Bronchial epithelial cell (primary cell): ENCODE data around the gene TNNT1. TPM values are rescaled to one million over a fixed set of nuclear protein-coding genes. Genes with fewer than 3 reads are reported as not detected.

Experiments
- DNase-seq: peaks from one replicate; pipeline ENCODE4 v3.0.0-alpha.2; 2010; ENCODE audit warnings: low read depth
- FAIRE-seq: peaks from 2 replicates; lab custom pipeline; 2011; peaks lifted over from hg19 to GRCh38; lab: Jason Lieb, UNC
- H3K27me3 ChIP-seq: 2 replicates; pipeline ENCODE4 v1.5.1; 2011; ENCODE audit warnings: low read length; ENCODE audit not compliant: control insufficient read depth, insufficient read depth
- H3K36me3 ChIP-seq: 2 replicates; pipeline ENCODE4 v1.5.1; 2011; ENCODE audit warnings: low read length; ENCODE audit not compliant: control insufficient read depth, insufficient read depth
- H3K4me3 ChIP-seq: 2 replicates; pipeline ENCODE4 v1.5.1; 2011; ENCODE audit warnings: mild to moderate bottlenecking, low read depth, low read length, control low read depth
- CTCF ChIP-seq: IDR thresholded peaks from 2 replicates; pipeline ENCODE4 v1.5.1; 2011; ENCODE audit warnings: mild to moderate bottlenecking, moderate library complexity, low read length, control low read depth, inconsistent platforms; ENCODE audit not compliant: insufficient read depth, severe bottlenecking
- total RNA-seq: library from RNA; depleted of rRNA; stranded (reverse); fragments of >200 nt; gene quantifications from 2 replicates; pipeline ENCODE4 v1.2.1, GENCODE V29; 2014

The TNNT1 gene
- total RNA-seq, 1 donor from 2014 or later: 65.0 TPM

DNA sequence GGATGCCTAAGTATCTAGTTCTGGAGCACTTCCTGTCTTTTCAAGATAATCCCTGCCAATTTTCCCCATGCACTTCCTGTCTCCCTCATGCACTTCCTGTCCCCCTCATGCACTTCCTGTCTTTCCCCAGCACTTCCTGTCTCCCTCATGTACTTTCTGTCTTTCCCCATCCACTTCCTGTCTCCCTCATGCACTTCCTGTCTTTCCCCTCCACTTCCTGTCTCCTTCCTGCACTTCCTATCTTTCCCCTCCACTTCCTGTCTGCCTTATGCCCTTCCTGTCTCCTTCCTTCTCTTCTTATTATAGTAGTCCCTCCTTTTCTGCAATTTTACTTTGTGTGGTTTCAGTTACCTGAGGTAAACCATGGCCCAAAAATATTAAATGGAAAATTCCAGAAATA is 3.0 kb upstream of the TNNT1 start:
- no peak overlapping the region for H3K4me3 ChIP-seq
- no peak for TF ChIP-seq CTCF
- no peaks in the 10 kb centered on the region for H3K27me3 ChIP-seq
- no peaks in the 10 kb centered on the region for H3K36me3 ChIP-seq
- DNase-seq (no peak), FAIRE-seq (no peak)

- H3K36me3 ChIP-seq: no peaks in the 10 kb centered on the region
- no peak for TF ChIP-seq CTCF
- no peak overlapping the region for H3K4me3 ChIP-seq
- no peaks in the 10 kb centered on the region for H3K27me3 ChIP-seq
- FAIRE-seq: no peak
- DNase-seq: no peak
These were observed 1.3 kb downstream of the TNNT1 start for GRCh38 chr19:55147545-55148251.

- no peaks in the 10 kb centered on the region for H3K27me3 ChIP-seq
- H3K36me3 ChIP-seq: no peaks in the 10 kb centered on the region
- DNase-seq (peak; percentile 8), FAIRE-seq (no peak)
- TF ChIP-seq CTCF: no peak
- peak overlapping the region; percentile 40 for H3K4me3 ChIP-seq
These were observed 2.2 kb downstream of the TNNT1 start for GRCh38 chr19:55146705-55147273.

DNA sequence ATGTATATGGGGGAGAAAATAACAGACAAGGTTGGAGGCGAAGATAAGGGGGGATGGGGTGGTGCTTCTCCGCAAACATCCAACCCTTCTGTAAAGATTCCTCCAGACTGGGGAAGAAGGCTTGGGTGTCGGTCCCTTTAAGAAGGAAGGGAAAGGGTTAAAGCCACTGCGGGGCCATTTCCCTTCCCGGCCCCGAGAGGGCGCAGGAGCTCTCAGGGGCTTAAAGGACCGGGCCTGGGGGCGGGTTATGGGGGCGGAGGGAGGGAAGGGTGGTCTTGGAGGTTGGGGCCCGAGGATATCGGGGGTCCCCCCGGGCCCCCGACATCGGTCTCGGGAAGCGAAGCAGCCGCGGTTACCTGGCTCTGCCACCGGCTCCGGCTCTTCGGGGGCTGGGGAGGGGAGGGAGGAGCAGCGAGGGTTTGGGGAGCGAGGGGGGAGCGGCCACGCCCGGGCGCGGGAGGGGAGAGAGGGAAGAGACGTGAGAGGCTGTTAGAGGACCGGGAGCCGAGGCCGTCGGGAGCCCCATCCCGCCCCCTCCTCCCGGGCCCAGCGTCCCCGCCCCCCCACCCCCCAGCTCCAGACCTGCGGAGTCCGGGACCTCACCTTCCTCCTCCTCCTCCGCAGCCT is 2.8 kb downstream of the TNNT1 start:
- Histone ChIP-seq H3K27me3 (no peaks in the 10 kb centered on the region), H3K36me3 (no peaks in the 10 kb centered on the region), H3K4me3 (peak overlapping the region; percentile 40)
- DNase-seq: no peak
- TF ChIP-seq CTCF: peak; percentile 80
- no peak for FAIRE-seq

- no peak for TF ChIP-seq CTCF
- Histone ChIP-seq H3K4me3 (no peak overlapping the region), H3K36me3 (no peaks in the 10 kb centered on the region), H3K27me3 (no peaks in the 10 kb centered on the region)
- FAIRE-seq: no peak
- DNase-seq: no peak
These were observed 3.8 kb downstream of the TNNT1 start for GRCh38 chr19:55145232-55145631.
